ENCODE results near the gene PLEKHG7. TPM values are rescaled to one million over a fixed set of nuclear protein-coding genes. Genes with fewer than 3 reads are reported as not detected.

Gene PLEKHG7
- total RNA-seq, 2 experiments from 2014 or later = not detected

- Mint-ChIP-seq H3K36me3 (ENCODE audit: low read depth) (peaks cover 2% of the 10 kb centered on the region), H3K27ac (no peak overlapping the region), H3K4me1 (ENCODE audit: low read depth) (no peaks in the 10 kb centered on the region), H3K9me3 (peaks cover 11% of the 10 kb centered on the region), H3K27me3 (no peaks in the 10 kb centered on the region), H3K4me3 (no peak overlapping the region)
- no peak for ATAC-seq
- intact Hi-C loops (cut with micrococcal nuclease) = no loop called here
- DNase-seq = no peak
- POLR2A ChIA-PET = no interaction called here
- CTCF ChIA-PET = no interaction called here
- no peak for TF ChIP-seq CTCF (IDR thresholded peaks at IDR 0.05)
These were observed 7.2 kb upstream of the PLEKHG7 start for GRCh38 chr12:92695577-92695976.

GRCh38 chr12:92696216-92696615 lies 6.6 kb upstream of the PLEKHG7 start:
- DNase-seq (no peak), ATAC-seq (no peak)
- TF ChIP-seq CTCF (IDR thresholded peaks at IDR 0.05) = no peak
- H3K27ac Mint-ChIP-seq = no peak overlapping the region
- no peaks in the 10 kb centered on the region for H3K27me3 Mint-ChIP-seq
- H3K4me1 Mint-ChIP-seq (ENCODE audit: low read depth) = no peaks in the 10 kb centered on the region
- H3K36me3 Mint-ChIP-seq (ENCODE audit: low read depth) = peaks cover 2% of the 10 kb centered on the region
- H3K4me3 Mint-ChIP-seq = no peak overlapping the region
- H3K9me3 Mint-ChIP-seq = peaks cover 11% of the 10 kb centered on the region
- intact Hi-C loops (cut with micrococcal nuclease) = no loop called here
- POLR2A ChIA-PET = no interaction called here
- CTCF ChIA-PET = no interaction called here

GRCh38 chr12:92698474-92698873 lies 4.3 kb upstream of the PLEKHG7 start:
- H3K27ac Mint-ChIP-seq = no peak overlapping the region
- no peak overlapping the region for H3K4me3 Mint-ChIP-seq
- no peak for DNase-seq
- H3K4me1 Mint-ChIP-seq (ENCODE audit: low read depth) = peaks cover 9% of the 10 kb centered on the region
- no peak for ATAC-seq
- H3K27me3 Mint-ChIP-seq = no peaks in the 10 kb centered on the region
- no peak for TF ChIP-seq CTCF (IDR thresholded peaks at IDR 0.05)
- intact Hi-C loops (cut with micrococcal nuclease) = no loop called here
- peaks cover 2% of the 10 kb centered on the region for H3K36me3 Mint-ChIP-seq (ENCODE audit: low read depth)
- POLR2A ChIA-PET = no interaction called here
- CTCF ChIA-PET = no interaction called here
- peaks cover 11% of the 10 kb centered on the region for H3K9me3 Mint-ChIP-seq

- TF ChIP-seq CTCF (IDR thresholded peaks at IDR 0.05) = no peak
- ChIA-PET CTCF (no interaction called here), POLR2A (interaction anchor here (1.0 kb wide), 1 partner anchor 35 kb away, joined by 4 read pairs; no protein-coding TSS in a partner anchor)
- Mint-ChIP-seq H3K4me1 (ENCODE audit: low read depth) (peaks cover 9% of the 10 kb centered on the region), H3K9me3 (peaks cover 11% of the 10 kb centered on the region), H3K27ac (no peak overlapping the region), H3K27me3 (no peaks in the 10 kb centered on the region), H3K4me3 (no peak overlapping the region), H3K36me3 (ENCODE audit: low read depth) (peaks cover 2% of the 10 kb centered on the region)
- intact Hi-C loops (cut with micrococcal nuclease) = no loop called here
- ATAC-seq (no peak), DNase-seq (no peak)
These were observed 1.3 kb upstream of the PLEKHG7 start for GRCh38 chr12:92701441-92701840.

- DNase-seq (no peak), ATAC-seq (no peak)
- no peaks in the 10 kb centered on the region for H3K9me3 Mint-ChIP-seq
- CTCF ChIA-PET = no interaction called here
- POLR2A ChIA-PET = no interaction called here
- H3K36me3 Mint-ChIP-seq (ENCODE audit: low read depth) = no peaks in the 10 kb centered on the region
- no peak for TF ChIP-seq CTCF (IDR thresholded peaks at IDR 0.05)
- intact Hi-C loops (cut with micrococcal nuclease) = no loop called here
- no peak overlapping the region for H3K27ac Mint-ChIP-seq
- H3K4me3 Mint-ChIP-seq = no peak overlapping the region
- H3K4me1 Mint-ChIP-seq (ENCODE audit: low read depth) = peaks cover 9% of the 10 kb centered on the region
- no peaks in the 10 kb centered on the region for H3K27me3 Mint-ChIP-seq
These were observed 997 bp downstream of the PLEKHG7 start for GRCh38 chr12:92703786-92704185.
